Mononuclear cell (primary cell): ENCODE measurements around the gene HNRNPCL2. TPM values are rescaled to one million over a fixed set of nuclear protein-coding genes. Genes with fewer than 3 reads are reported as not detected.
"Not testable (repeated sequence)": the region's sequence is repeated elsewhere in the genome, so short reads cannot be mapped to it uniquely, and the experiment has no call there.

Experiments
- H3K27me3 ChIP-seq: 2 replicates; pipeline ENCODE4 v1.6.0; 2011; ENCODE audit warnings: low read length, control low read depth; ENCODE audit not compliant: insufficient read depth
- H3K4me1 ChIP-seq: 2 replicates; pipeline ENCODE4 v1.5.1; 2011; ENCODE audit warnings: mild to moderate bottlenecking, low read length, control low read depth; ENCODE audit not compliant: insufficient read depth
- H3K4me3 ChIP-seq: 2 replicates; pipeline ENCODE4 v1.5.1; 2011; ENCODE audit warnings: mild to moderate bottlenecking, low read length, moderate library complexity
- H3K9me3 ChIP-seq: 2 replicates; pipeline ENCODE4 v1.5.1; 2011; ENCODE audit warnings: low read depth, mild to moderate bottlenecking, control low read depth, low read length
- total RNA-seq: library from RNA; depleted of rRNA; stranded (reverse); fragments of >200 nt; gene quantifications from one replicate; pipeline ENCODE4 v1.2.3, GENCODE V29; 2012

HNRNPCL2 gene
- total RNA-seq = not detected

GRCh38 chr1:13116754-13117153, at the start of gene HNRNPCL2:
Gene HNRNPCL2 (minus strand): TSS chr1:13116854. CDS start chr1:13116400, 454 bp downstream.
- not testable (repeated sequence) for H3K27me3 ChIP-seq, H3K4me3 ChIP-seq, H3K9me3 ChIP-seq, H3K4me1 ChIP-seq

GRCh38 chr1:13165531-13165930, 48.9 kb upstream of the HNRNPCL2 start, which contains the start of gene HNRNPCL4:
Gene HNRNPCL4 (minus strand): TSS chr1:13165631. CDS start chr1:13165467, 164 bp downstream.
- not testable (repeated sequence) for H3K4me3 ChIP-seq, H3K9me3 ChIP-seq, H3K4me1 ChIP-seq, H3K27me3 ChIP-seq

GRCh38 chr1:13155909-13156308, 39.3 kb upstream of the HNRNPCL2 start, which contains the start of gene PRAMEF26:
Gene PRAMEF26 (minus strand): TSS chr1:13156009. CDS start chr1:13153095, 2,914 bp downstream.
- H3K27me3 ChIP-seq, H3K9me3 ChIP-seq, H3K4me1 ChIP-seq, H3K4me3 ChIP-seq: not testable (repeated sequence)

- H3K27me3 ChIP-seq, H3K4me1 ChIP-seq, H3K4me3 ChIP-seq, H3K9me3 ChIP-seq: not testable (repeated sequence)
Measured at GRCh38 chr1:13070474-13070873, 46.2 kb downstream of the HNRNPCL2 start, which contains the start of gene PRAMEF25. Gene PRAMEF25 (plus strand): TSS chr1:13070774. CDS start chr1:13073694, 2,920 bp downstream.

Other genes with a start within 250 kb of the HNRNPCL2 start
- not detected for gene PRAMEF4, start 230.7 kb downstream of the HNRNPCL2 start, total RNA-seq
- not detected for gene PRAMEF10, start 218.6 kb downstream of the HNRNPCL2 start, total RNA-seq
- not detected for gene PRAMEF7, start 200.2 kb downstream of the HNRNPCL2 start, total RNA-seq
- not detected for gene PRAMEF6, start 169.3 kb downstream of the HNRNPCL2 start, total RNA-seq
- gene PRAMEF27, start 60.3 kb downstream of the HNRNPCL2 start, total RNA-seq = not detected
- gene HNRNPCL3, start 56.1 kb downstream of the HNRNPCL2 start, total RNA-seq = not detected
- gene PRAMEF25, start 46.1 kb downstream of the HNRNPCL2 start, total RNA-seq = not detected
- not detected for gene PRAMEF26, start 39.2 kb upstream of the HNRNPCL2 start, total RNA-seq
- gene HNRNPCL4, start 48.8 kb upstream of the HNRNPCL2 start, total RNA-seq = not detected
- gene PRAMEF9, start 55.0 kb upstream of the HNRNPCL2 start, total RNA-seq = not detected
- not detected for gene PRAMEF13, start 84.6 kb upstream of the HNRNPCL2 start, total RNA-seq
- not detected for gene PRAMEF18, start 109.3 kb upstream of the HNRNPCL2 start, total RNA-seq
- not detected for gene PRAMEF5, start 137.3 kb upstream of the HNRNPCL2 start, total RNA-seq
- not detected for gene PRAMEF8, start 168.3 kb upstream of the HNRNPCL2 start, total RNA-seq
- not detected for gene PRAMEF33, start 186.7 kb upstream of the HNRNPCL2 start, total RNA-seq
- gene PRAMEF15, start 198.7 kb upstream of the HNRNPCL2 start, total RNA-seq = 0.10 TPM
- gene PRAMEF14, start 230.3 kb upstream of the HNRNPCL2 start, total RNA-seq = not detected